ENCODE results near the gene TTLL11. TPM values are rescaled to one million over a fixed set of nuclear protein-coding genes. Genes with fewer than 3 reads are reported as not detected.

TTLL11 gene
- total RNA-seq, 1 experiment from 2014 or later = 2.3 TPM

DNA sequence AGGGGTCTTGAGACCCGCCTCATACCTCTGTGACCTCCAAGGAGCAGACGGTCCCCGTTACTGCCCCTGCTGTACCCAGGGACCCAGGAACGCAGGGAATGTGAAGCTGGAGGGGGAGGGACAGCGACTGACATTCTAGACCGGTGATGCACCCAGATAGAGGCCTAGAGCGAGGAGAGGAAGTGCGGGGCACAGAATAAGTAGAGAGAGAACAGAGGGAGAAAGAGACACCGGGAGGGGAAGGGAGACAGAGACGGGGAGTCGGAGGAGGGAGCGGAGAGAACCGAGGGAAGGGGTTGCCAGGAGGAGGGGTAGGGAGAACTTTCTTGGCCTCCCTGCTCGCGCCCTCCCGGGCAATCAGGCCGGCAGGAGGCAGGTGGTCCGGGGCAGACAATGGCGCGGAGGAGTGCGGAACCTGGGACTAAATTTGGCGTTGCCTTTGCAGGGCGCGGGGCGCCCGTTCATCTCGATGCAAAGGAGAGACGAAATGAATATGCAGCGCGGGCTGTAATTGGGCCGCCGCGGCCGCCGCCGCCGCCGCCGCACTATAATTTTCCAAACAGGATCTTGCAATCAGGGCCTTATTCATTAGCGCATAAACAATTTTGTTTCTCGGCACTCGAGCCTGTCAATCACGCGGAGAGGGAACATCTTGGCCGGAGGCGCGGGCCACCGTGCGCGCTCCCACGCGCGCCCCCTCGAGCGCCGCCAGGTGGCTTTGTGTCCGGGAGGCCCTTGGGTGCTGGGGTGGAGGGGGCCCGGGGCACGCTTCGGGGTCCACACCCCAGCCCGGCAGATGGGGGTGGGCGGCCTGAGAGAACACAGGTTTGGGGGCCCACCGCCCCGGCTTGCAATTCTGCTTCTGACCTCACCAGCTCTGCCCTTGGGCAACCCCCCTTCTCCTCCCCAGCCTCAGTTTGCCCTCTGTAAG, 33.5 kb upstream of the TTLL11 start:
- no peak overlapping the region for H2AFZ ChIP-seq
- BruUV-seq (replicated peaks) = no TSS peak
- TF ChIP-seq EZH2 (IDR thresholded peaks at IDR 0.05; ENCODE audit: low read depth) = no peak
- TF ChIP-seq, protein P1, sequence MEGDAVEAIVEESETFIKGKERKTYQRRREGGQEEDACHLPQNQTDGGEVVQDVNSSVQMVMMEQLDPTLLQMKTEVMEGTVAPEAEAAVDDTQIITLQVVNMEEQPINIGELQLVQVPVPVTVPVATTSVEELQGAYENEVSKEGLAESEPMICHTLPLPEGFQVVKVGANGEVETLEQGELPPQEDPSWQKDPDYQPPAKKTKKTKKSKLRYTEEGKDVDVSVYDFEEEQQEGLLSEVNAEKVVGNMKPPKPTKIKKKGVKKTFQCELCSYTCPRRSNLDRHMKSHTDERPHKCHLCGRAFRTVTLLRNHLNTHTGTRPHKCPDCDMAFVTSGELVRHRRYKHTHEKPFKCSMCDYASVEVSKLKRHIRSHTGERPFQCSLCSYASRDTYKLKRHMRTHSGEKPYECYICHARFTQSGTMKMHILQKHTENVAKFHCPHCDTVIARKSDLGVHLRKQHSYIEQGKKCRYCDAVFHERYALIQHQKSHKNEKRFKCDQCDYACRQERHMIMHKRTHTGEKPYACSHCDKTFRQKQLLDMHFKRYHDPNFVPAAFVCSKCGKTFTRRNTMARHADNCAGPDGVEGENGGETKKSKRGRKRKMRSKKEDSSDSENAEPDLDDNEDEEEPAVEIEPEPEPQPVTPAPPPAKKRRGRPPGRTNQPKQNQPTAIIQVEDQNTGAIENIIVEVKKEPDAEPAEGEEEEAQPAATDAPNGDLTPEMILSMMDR (conservative IDR thresholded peaks at IDR 0.05) = no peak

DNA sequence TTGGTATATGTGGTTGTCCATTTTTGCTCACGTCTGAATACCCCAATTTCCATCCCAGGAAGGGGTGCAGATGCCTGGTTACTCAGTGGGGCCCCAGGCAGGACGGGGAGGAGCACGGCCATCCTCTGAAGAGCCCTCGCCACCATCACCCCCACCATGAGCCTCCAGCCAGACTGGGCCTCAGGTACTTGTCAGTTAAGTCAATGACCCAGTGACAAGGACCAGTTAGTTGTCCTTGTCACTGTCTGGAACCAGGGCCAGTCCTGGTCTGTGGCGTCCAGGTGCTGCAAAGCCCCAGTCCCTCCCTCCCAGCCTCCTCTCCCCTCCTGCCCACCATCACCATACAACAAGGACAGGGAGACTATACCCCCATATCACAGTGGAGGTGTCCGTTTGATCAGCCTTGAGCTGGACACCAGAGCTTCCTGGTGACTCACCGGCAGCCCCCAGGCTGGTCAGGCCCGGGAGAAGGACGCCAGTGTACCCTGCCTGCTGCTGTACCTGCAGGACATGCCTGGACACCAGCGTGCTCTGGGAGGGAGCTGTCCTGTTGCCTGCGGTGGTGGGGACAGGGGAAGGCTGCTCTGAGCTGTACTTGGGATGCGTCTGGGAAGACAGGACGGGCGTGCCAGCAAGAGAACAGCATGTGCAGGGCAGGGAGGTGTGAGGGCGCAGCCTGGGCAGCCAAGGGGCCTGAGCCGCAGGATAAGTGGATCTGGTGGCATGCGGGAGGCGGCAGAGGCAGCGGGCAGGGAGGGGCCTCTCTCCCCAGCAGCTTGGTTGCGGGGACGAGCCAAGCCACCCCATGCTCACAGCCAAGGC, 32.6 kb upstream of the TTLL11 start:
- Histone ChIP-seq H3K79me2 (ENCODE audit: low read depth) (no peaks in the 10 kb centered on the region), H3K36me3 (ENCODE audit: low read depth) (no peaks in the 10 kb centered on the region), H3K4me1 (replicated peaks; ENCODE audit: insufficient read depth) (no peaks in the 10 kb centered on the region), H3K4me2 (no peak overlapping the region), H3K9me3 (ENCODE audit: insufficient read depth, low read depth) (no peaks in the 10 kb centered on the region), H3K4me3 (no peak overlapping the region), H3K27me3 (ENCODE audit: insufficient read depth, low read depth) (no peaks in the 10 kb centered on the region), H3F3A (ENCODE audit: insufficient read depth, low read depth) (no peaks in the 10 kb centered on the region), H4K20me1 (ENCODE audit: insufficient read depth) (no peaks in the 10 kb centered on the region), H2AFZ (no peak overlapping the region), H3K9me2 (ENCODE audit: insufficient read depth) (no peaks in the 10 kb centered on the region), H3K27ac (no peak overlapping the region)
- DNase-seq = peak in 1 of 2 experiments; percentile 42
- ChIA-PET CTCF (interaction anchor here (0.6 to 4.6 kb wide), 7 partner anchors 10 to 730 kb away, joined by 3 to 47 read pairs (median 4); no protein-coding TSS in a partner anchor), POLR2A (ENCODE audit: unreplicated experiment) (interaction anchor here (0.6 kb wide), 1 partner anchor 240 kb away, joined by 6 read pairs; no protein-coding TSS in a partner anchor)
- TF ChIP-seq, protein P1 (conservative IDR thresholded peaks at IDR 0.05) = peak; percentile 40; the same call in 1 of the 2 replicates
- TF ChIP-seq EZH2 (IDR thresholded peaks at IDR 0.05; ENCODE audit: low read depth) = no peak
- BruUV-seq (replicated peaks) = no TSS peak
- intact Hi-C loops (cut with micrococcal nuclease; ENCODE audit: unreplicated experiment) = loop anchor here (1.0 to 5.0 kb wide), 4 partner anchors 225 to 1222 kb away; no protein-coding TSS in a partner anchor

More for the DNA sequence above, 33.5 kb upstream of the TTLL11 start:
- Histone ChIP-seq H3F3A (ENCODE audit: insufficient read depth, low read depth) (no peaks in the 10 kb centered on the region), H3K9me3 (ENCODE audit: insufficient read depth, low read depth) (no peaks in the 10 kb centered on the region), H4K20me1 (ENCODE audit: insufficient read depth) (no peaks in the 10 kb centered on the region), H3K27ac (no peak overlapping the region), H3K4me2 (no peak overlapping the region), H3K79me2 (ENCODE audit: low read depth) (no peaks in the 10 kb centered on the region), H3K36me3 (ENCODE audit: low read depth) (no peaks in the 10 kb centered on the region), H3K9me2 (ENCODE audit: insufficient read depth) (no peaks in the 10 kb centered on the region), H3K4me1 (replicated peaks; ENCODE audit: insufficient read depth) (no peaks in the 10 kb centered on the region), H3K4me3 (no peak overlapping the region), H3K27me3 (ENCODE audit: insufficient read depth, low read depth) (no peaks in the 10 kb centered on the region)
- intact Hi-C loops (cut with micrococcal nuclease; ENCODE audit: unreplicated experiment) = loop anchor here (5.0 kb wide), 1 partner anchor 1221 kb away; no protein-coding TSS in a partner anchor
- ChIA-PET CTCF (interaction anchor here (0.6 to 4.6 kb wide), 8 partner anchors 8 to 729 kb away, joined by 3 to 47 read pairs (median 4); no protein-coding TSS in a partner anchor), POLR2A (ENCODE audit: unreplicated experiment) (interaction anchor here (0.6 kb wide), 1 partner anchor 239 kb away, joined by 6 read pairs; no protein-coding TSS in a partner anchor)
- peak in 1 of 2 experiments; percentile 35 for DNase-seq

DNA sequence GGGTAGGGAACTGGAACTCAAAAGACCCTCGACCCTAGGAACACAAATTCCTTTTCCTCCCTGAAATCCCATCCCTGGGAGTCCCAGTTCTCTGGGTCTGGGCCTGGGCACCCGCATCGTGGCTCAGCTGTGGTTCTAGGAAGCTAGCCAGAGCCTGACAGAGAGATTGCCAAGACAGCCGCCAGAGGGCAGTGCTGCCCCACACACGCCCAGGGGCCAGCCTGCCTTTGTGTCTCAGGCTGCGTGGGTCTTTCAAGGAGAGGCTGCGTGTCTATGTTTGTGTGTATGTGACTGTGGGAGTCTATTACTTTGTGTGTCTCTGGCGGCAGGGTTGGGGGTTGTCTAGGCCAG, 32.0 kb upstream of the TTLL11 start:
- no peaks in the 10 kb centered on the region for H3K4me1 ChIP-seq (replicated peaks; ENCODE audit: insufficient read depth)
- H3K36me3 ChIP-seq (ENCODE audit: low read depth) = no peaks in the 10 kb centered on the region
- CTCF ChIA-PET = interaction anchor here (0.6 to 4.6 kb wide), 8 partner anchors 9 to 684 kb away, joined by 3 to 47 read pairs (median 6); no protein-coding TSS in a partner anchor
- H4K20me1 ChIP-seq (ENCODE audit: insufficient read depth) = no peaks in the 10 kb centered on the region
- no peak for TF ChIP-seq EZH2 (IDR thresholded peaks at IDR 0.05; ENCODE audit: low read depth)
- TF ChIP-seq, protein P1 (conservative IDR thresholded peaks at IDR 0.05) = peak; percentile 95
- H3K9me2 ChIP-seq (ENCODE audit: insufficient read depth) = no peaks in the 10 kb centered on the region
- intact Hi-C loops (cut with micrococcal nuclease; ENCODE audit: unreplicated experiment) = loop anchor here (1.0 to 5.0 kb wide), 4 partner anchors 225 to 1222 kb away; no protein-coding TSS in a partner anchor
- H3K27me3 ChIP-seq (ENCODE audit: insufficient read depth, low read depth) = no peaks in the 10 kb centered on the region
- POLR2A ChIA-PET (ENCODE audit: unreplicated experiment) = no interaction called here
- no peaks in the 10 kb centered on the region for H3K9me3 ChIP-seq (ENCODE audit: insufficient read depth, low read depth)
- H2AFZ ChIP-seq = no peak overlapping the region
- H3K79me2 ChIP-seq (ENCODE audit: low read depth) = no peaks in the 10 kb centered on the region
- no peaks in the 10 kb centered on the region for H3F3A ChIP-seq (ENCODE audit: insufficient read depth, low read depth)
- no peak overlapping the region for H3K4me3 ChIP-seq
- peak; percentile 46 to 80 for DNase-seq
- no TSS peak for BruUV-seq (replicated peaks)
- H3K27ac ChIP-seq = no peak overlapping the region
- no peak overlapping the region for H3K4me2 ChIP-seq

Measured in PC-9 (cell line).